GM21529 (cell line): ENCODE results near the gene F7.

Experiments used
- ATAC-seq: cut with Tn5 transposase; IDR thresholded peaks from one replicate; pipeline ENCODE4 v1.9.1; 2021; ENCODE audit not compliant: unreplicated experiment

The F7 gene

GRCh38 chr13:113116871-113117271 is 11.3 kb downstream of the F7 start:
- ATAC-seq: no peak

GRCh38 chr13:113117335-113117872 is 11.8 kb downstream of the F7 start:
- ATAC-seq: no peak

GRCh38 chr13:113117911-113118260 is 12.3 kb downstream of the F7 start:
- no peak for ATAC-seq

GRCh38 chr13:113118261-113119021 is 12.8 kb downstream of the F7 start:
- ATAC-seq: no peak

GRCh38 chr13:113119166-113119821 is 13.7 kb downstream of the F7 start:
- ATAC-seq: no peak

DNA sequence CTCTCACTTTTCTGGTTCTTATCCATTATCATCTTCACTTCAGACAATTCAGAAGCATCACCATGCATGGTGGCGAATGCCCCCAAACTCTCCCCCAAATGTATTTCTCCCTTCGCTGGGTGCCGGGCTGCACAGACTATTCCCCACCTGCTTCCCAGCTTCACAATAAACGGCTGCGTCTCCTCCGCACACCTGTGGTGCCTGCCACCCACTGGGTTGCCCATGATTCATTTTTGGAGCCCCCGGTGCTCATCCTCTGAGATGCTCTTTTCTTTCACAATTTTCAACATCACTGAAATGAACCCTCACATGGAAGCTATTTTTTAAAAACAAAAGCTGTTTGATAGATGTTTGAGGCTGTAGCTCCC is 14.2 kb downstream of the F7 start:
- ATAC-seq: no peak

DNA sequence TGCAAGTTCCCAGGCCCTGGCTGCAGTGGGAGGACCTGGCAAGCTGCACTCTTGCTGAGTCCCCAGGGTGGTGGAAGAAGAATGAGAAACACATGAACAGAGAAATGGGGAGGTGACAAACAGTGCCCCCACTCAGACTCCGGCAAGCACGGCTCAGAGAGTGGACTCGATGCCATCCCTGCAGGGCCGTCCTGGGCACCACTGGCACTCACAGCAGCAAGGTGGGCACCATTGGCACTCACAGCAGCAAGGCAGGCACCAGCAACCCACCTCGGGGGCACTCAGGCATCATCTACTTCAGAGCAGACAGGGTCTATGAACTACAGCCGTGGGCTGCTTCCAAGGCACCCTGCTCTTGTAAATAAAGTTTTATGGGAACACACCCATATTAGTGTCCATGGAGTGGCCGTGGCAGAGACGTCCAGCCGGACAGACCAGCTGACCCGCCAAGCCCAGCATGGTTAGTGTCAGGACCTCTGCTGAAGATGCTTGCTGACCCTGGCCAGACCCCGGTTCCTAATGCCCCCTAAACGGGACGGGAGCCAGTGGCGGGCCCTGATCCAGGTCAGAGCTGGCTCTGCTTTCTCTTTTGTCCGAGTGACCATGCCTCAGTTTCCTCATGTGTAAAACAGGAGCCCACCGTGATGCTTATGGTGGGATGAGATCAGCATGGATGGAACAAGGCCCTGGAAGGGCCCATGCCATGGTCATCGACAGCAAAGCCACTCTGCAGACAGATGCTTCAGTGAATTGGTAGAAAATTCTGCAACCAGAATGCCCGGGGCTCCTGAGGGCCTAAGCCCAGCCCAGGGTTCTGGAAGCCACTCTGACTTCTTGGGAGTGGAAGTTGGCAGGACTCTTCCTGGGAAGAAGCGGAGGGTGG is 14.9 kb downstream of the F7 start:
- no peak for ATAC-seq

DNA sequence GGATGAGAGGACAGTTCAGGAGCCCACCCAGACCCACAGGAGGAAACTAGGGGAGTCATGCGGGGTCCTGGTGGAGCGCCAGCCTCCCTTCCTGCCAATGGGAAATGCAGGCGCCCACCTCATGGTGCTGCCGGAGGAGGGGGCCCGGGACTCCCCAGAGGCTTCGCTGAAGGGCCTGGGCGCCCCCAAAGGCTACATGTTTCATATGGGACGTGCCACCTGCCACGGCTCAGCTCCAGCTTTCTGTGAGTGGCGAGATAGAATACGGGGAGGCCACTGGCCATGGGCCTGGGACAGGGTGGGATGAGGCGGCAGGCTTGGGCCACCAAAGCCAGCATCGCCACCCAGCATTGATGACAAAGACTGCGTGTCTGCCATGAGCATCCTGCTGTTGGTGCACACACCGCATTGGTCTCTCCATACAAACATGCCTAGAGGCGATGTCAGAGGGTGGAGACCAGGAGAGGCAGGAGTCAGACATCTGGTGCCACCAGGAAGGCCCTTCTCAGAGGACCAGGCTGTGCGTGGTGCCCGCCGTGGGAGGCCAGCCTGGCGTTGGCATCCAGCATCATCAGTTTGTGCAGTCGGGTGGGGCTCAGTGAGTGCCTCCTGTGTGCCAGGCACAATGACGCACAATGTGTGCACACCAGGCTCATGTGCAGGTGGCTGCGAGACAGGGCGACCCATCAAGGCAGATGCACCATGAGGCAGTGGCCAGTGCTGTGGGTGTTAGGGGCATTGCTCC is 15.8 kb downstream of the F7 start:
- ATAC-seq: no peak

GRCh38 chr13:113121928-113122471 is 16.4 kb downstream of the F7 start:
- ATAC-seq: no peak

GRCh38 chr13:113122550-113123225 is 17.1 kb downstream of the F7 start, which contains the start of gene F10:
Gene F10, plus strand, starts transcription at chr13:113122799. Its CDS starts 57 bp downstream, at chr13:113122856.
- no peak for ATAC-seq

- ATAC-seq: no peak
Measured at GRCh38 chr13:113123226-113124201, 17.9 kb downstream of the F7 start.

DNA sequence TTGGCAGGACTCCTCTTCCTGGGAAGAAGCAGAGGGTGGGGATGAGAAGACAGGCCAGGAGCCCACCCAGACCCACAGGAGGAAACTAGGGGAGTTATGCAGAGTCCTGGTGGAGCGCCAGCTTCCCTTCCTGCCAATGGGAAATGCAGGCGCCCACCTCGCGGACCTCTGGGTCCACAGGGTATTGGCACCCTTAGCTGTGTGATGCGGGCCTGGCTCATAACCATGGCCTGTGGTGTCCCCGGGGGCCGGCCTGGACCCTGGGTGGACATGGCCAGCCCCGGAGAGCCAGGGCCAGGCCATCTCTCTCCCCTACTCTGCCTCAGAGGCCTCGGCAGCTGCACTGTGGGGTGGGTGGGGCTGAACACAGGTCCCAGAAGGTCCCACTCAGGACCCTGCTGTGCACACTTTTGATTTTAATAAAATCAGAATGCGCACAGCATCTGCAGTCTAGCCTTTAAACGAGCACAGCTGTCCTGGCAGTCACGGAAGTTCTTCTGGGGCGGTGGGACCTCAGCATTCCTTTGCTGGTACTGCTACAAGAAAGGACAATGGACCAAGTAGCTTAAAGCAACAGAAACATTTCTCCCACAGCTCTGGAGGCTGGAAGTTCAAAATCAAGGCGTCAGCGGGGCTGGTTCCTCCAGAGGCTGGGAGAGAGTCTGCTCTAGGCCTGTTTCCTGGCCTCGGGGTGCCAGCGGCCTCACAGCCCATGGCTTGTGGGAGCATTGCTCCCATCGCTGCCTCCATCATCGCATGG is 18.8 kb downstream of the F7 start:
- ATAC-seq: no peak

DNA sequence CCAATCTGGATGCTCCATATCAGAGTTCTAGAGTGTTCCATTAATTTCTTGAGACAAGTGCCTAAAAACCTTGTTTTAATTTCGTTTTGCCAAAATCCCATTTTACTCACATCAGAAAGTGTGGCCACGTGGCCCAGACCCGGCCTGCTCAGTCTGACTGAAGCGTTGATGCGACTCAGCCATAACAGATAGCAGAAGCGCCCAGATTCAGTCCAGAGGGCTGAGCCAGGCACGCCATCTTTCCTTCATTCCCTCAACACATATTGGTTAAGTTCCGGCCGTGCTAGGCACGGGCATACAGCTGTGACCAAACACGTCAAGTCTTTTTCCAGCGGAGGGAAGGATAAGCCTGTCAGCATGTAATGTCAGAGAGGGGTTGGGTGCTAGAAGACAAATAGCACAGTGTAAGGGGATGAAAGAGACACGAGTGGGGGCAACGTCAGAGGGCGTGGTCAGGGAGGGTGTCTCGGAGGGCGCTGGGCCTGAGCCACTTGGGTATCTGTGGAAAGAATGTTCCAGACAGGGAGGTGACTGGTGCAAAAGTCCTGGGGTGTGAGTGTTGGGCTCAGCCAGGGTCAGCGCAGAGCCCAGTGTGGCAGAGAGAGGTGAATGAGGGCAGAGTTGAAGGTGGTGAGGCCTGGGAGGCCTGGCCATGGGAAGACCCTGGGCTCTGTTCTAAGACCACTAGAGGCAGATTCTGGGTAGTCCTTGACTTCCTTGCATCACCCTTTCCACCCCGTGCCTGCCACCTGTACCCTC is 20.1 kb downstream of the F7 start:
- no peak for ATAC-seq

GRCh38 chr13:113126265-113127150 is 20.9 kb downstream of the F7 start:
- ATAC-seq: no peak

DNA sequence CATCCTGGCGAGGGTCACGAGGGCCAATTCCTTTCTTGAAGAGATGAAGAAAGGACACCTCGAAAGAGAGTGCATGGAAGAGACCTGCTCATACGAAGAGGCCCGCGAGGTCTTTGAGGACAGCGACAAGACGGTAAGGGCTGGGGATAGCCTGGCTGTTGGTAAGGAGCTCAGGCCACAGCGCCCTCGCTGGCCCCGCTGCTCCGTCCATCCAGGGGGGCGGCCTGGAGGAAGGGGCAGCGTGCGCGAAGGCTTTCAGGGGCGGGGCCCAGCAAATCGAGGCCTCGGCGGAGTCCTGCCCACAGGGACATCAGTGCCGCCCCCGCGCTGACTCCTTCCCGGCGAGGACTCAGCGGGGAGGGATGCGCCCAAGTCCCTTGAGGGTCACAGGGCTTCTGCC is 23.9 kb downstream of the F7 start:
- ATAC-seq: no peak
